AG09319 (cell line): ENCODE results near the gene SND1.

Source experiments
- DNase-seq: peaks from one replicate; pipeline ENCODE4 v3.0.0-alpha.2; 2010; ENCODE audit warnings: low read depth; ENCODE audit errors: extremely low read depth
- CTCF ChIP-seq: IDR thresholded peaks from 2 replicates; pipeline ENCODE4 v1.5.1; 2011; ENCODE audit warnings: low read depth, mild to moderate bottlenecking, inconsistent platforms, low read length, moderate library complexity

SND1 gene

GRCh38 chr7:127876393-127876792 is 224.4 kb downstream of the SND1 start:
- no peak for TF ChIP-seq CTCF
- no peak for DNase-seq

- DNase-seq, result no peak
- TF ChIP-seq CTCF, result no peak
These were observed 226.0 kb downstream of the SND1 start for GRCh38 chr7:127877951-127878350.

GRCh38 chr7:127878791-127879190 is 226.8 kb downstream of the SND1 start:
- no peak for DNase-seq
- TF ChIP-seq CTCF, result no peak

GRCh38 chr7:127879436-127879835 is 227.4 kb downstream of the SND1 start:
- DNase-seq, result no peak
- TF ChIP-seq CTCF, result no peak

GRCh38 chr7:127879942-127880341 is 227.9 kb downstream of the SND1 start:
- no peak for DNase-seq
- TF ChIP-seq CTCF, result no peak

GRCh38 chr7:127880454-127880853 is 228.5 kb downstream of the SND1 start:
- TF ChIP-seq CTCF, result no peak
- DNase-seq, result no peak

GRCh38 chr7:127881564-127881963 is 229.6 kb downstream of the SND1 start:
- DNase-seq, result no peak
- no peak for TF ChIP-seq CTCF
